Thyroid gland (tissue), 4 donors: Measurements from ENCODE around the gene CNR1.

Source experiments
- CTCF ChIP-seq, 6 experiments: fragments of 200-600 bp in 3 of 6; fragments of 450-650 bp in 3 of 6; sonication (generic) in 3 of 6; IDR thresholded peaks; one replicate each; pipeline ENCODE4 v1.5.1; 2016 to 2019; ENCODE audit warnings: antibody characterized with exemption in 6 of 6, mild to moderate bottlenecking in 2 of 6, inconsistent platforms in 1 of 6, moderate library complexity in 1 of 6
- POLR2A ChIP-seq, 2 donors: fragments of 450-650 bp; IDR thresholded peaks; one replicate each; pipeline ENCODE4 v1.6.1; 2017; ENCODE audit warnings: antibody characterized with exemption in 2 of 2, mild to moderate bottlenecking in 2 of 2, moderate library complexity in 1 of 2

DNA sequence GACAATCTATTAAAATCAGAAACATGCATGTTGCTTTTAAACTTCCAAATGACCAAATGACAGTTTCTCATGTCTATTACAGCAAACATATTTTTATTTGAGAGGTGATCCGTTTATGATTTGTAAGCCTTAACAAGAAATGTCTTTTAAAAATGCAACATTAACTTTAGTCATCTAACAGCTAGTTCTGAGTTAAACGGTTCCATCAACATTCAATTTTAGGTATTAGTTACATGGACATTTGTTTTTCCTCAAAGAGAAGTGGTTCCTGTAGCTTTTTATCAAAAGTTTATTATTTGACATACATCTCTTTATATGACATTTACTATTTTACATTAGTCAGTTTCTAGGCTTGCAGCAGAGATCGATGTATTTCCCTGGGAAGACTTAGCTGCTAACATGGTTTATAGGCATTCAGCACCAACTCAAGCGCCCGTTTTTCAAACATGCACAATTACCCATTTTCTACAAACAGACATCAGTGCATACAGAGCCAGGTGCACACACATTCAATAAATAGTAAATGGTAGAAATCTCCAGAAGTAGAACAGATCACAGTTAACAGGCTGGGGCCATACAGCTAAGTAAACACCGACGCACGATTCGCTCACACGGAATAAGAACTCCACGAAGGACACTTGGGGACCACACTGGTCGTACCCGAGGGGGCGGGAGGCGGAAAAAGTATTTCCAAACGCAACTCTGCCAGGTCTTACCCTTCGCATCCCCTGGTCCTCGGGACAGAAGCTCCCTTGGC, 882 bp downstream of the CNR1 start:
- TF ChIP-seq POLR2A (IDR thresholded peaks at IDR 0.05): no peak
- no peak for TF ChIP-seq CTCF (IDR thresholded peaks at IDR 0.05)
